HG03280 (cell line): Measurements from ENCODE around the gene HRG.
"Not testable (repeated sequence)": the region's sequence is repeated elsewhere in the genome, so short reads cannot be mapped to it uniquely, and the experiment has no call there.

Experiments used
- ATAC-seq: cut with Tn5 transposase; IDR thresholded peaks from one replicate; pipeline ENCODE4 v1.9.1; 2021; ENCODE audit warnings: mild to moderate bottlenecking, moderate library complexity; ENCODE audit not compliant: unreplicated experiment

Gene HRG

GRCh38 chr3:186679151-186679550 is 13.3 kb downstream of the HRG start:
- no peak for ATAC-seq

- ATAC-seq, result no peak
Observed at GRCh38 chr3:186680869-186681268, 15.1 kb downstream of the HRG start.

- no peak for ATAC-seq
Observed at GRCh38 chr3:186682812-186683211, 17.0 kb downstream of the HRG start.

GRCh38 chr3:186683979-186684378 is 18.2 kb downstream of the HRG start:
- no peak for ATAC-seq

GRCh38 chr3:186686475-186686874 is 20.7 kb downstream of the HRG start:
- not testable (repeated sequence) for ATAC-seq

GRCh38 chr3:186687120-186687651 is 21.4 kb downstream of the HRG start:
- ATAC-seq, result no peak

- not testable (repeated sequence) for ATAC-seq
Observed at GRCh38 chr3:186690304-186690703, 24.5 kb downstream of the HRG start.

GRCh38 chr3:186691676-186692075 is 25.9 kb downstream of the HRG start:
- no peak for ATAC-seq

- no peak for ATAC-seq
Observed at GRCh38 chr3:186693843-186694242, 28.0 kb downstream of the HRG start.

GRCh38 chr3:186694288-186695032 is 28.6 kb downstream of the HRG start:
- no peak for ATAC-seq

GRCh38 chr3:186696522-186696921 is 30.7 kb downstream of the HRG start:
- ATAC-seq, result no peak

GRCh38 chr3:186697510-186697909 is 31.7 kb downstream of the HRG start:
- no peak for ATAC-seq

- ATAC-seq, result no peak
Observed at GRCh38 chr3:186700267-186700666, 34.5 kb downstream of the HRG start.

- not testable (repeated sequence) for ATAC-seq
Observed at GRCh38 chr3:186702451-186702850, 36.6 kb downstream of the HRG start.

- ATAC-seq, result no peak
Observed at GRCh38 chr3:186705882-186706780, 40.3 kb downstream of the HRG start.

GRCh38 chr3:186708983-186709679 is 43.3 kb downstream of the HRG start:
- ATAC-seq, result no peak

GRCh38 chr3:186710694-186711093 is 44.9 kb downstream of the HRG start:
- not testable (repeated sequence) for ATAC-seq

GRCh38 chr3:186713499-186713898 is 47.7 kb downstream of the HRG start:
- ATAC-seq, result no peak

- ATAC-seq, result no peak
Observed at GRCh38 chr3:186717039-186717457, 51.2 kb downstream of the HRG start, which contains the start of gene KNG1. Gene KNG1, plus strand, starts transcription at chr3:186717359. Its CDS starts 184 bp downstream, at chr3:186717543.

- ATAC-seq, result no peak
Observed at GRCh38 chr3:186719945-186720739, 54.3 kb downstream of the HRG start.
